Measurements from ENCODE around the gene MPP3. TPM values are rescaled to one million over a fixed set of nuclear protein-coding genes. Genes with fewer than 3 reads are reported as not detected.

Gene MPP3
- total RNA-seq, 1 experiment from 2014 or later = 19.5 TPM

GRCh38 chr17:43803758-43804157 lies 29.2 kb downstream of the MPP3 start:
- ChIA-PET CTCF (interaction anchor here (1.1 kb wide), 1 partner anchor 13 kb away, joined by 3 read pairs; no protein-coding TSS in a partner anchor), RAD21 (ENCODE audit: low non-redundant PET in 1 of 2, low total read pairs in 2 of 2, uncharacterized antibody in 2 of 2, unreplicated experiment in 2 of 2) (no interaction called here), POLR2A (no interaction called here)
- Histone ChIP-seq H3K27ac (ENCODE audit: low read depth, low read length) (no peak overlapping the region), H3K4me3 (replicated peaks in 1 of 2; ENCODE audit: low read depth in 1 of 2, low read length in 2 of 2) (no peak overlapping the region), H3K9me2 (ENCODE audit: insufficient read depth) (no peaks in the 10 kb centered on the region), H3K4me1 (ENCODE audit: control insufficient read depth in 1 of 2, insufficient read depth in 2 of 2, low read length in 2 of 2) (no peaks in the 10 kb centered on the region), H3K9me3 (ENCODE audit: control insufficient read depth in 1 of 2, insufficient read depth in 1 of 2, low read depth in 1 of 2, low read length in 2 of 2) (no peaks in the 10 kb centered on the region), H3K4me2 (ENCODE audit: low read length) (no peak overlapping the region), H2AFZ (ENCODE audit: low read depth, low read length, poor library complexity, severe bottlenecking) (no peak overlapping the region), H3K27me3 (ENCODE audit: insufficient read depth, low read length) (no peaks in the 10 kb centered on the region), H3K79me2 (ENCODE audit: insufficient read depth, low read length) (no peaks in the 10 kb centered on the region), H4K20me1 (ENCODE audit: insufficient read depth) (no peaks in the 10 kb centered on the region), H3K9ac (ENCODE audit: low read length) (no peak overlapping the region), H3K36me3 (ENCODE audit: control insufficient read depth in 1 of 2, insufficient read depth in 2 of 2, low read length in 2 of 2) (peaks cover 2 to 25% of the 10 kb centered on the region in 2 experiments; a peak in 2 of 4 replicates)
- TF ChIP-seq EZH2phosphoT487 (IDR thresholded peaks at IDR 0.05; ENCODE audit: borderline replicate concordance) = no peak
- TF ChIP-seq ATF3 (IDR thresholded peaks at IDR 0.05) = no peak
- no peak for TF ChIP-seq POLR2A (IDR thresholded peaks at IDR 0.05; ENCODE audit: borderline replicate concordance, extremely low read depth, insufficient read depth, insufficient read length)
- TF ChIP-seq SRF (IDR thresholded peaks at IDR 0.05; ENCODE audit: low read depth) = no peak
- TF ChIP-seq ZBTB33 (IDR thresholded peaks at IDR 0.05; ENCODE audit: extremely low read depth, insufficient replicate concordance, low read length) = no peak
- no peak for TF ChIP-seq POLR2AphosphoS5 (IDR thresholded peaks at IDR 0.05; ENCODE audit: low read depth, low read length)
- ATAC-seq (no peak), DNase-seq (ENCODE audit: low read depth, low spot score) (no peak)
- intact Hi-C loops (cut with micrococcal nuclease) = no loop called here
- no TSS peak for BruUV-seq (replicated peaks)

- Histone ChIP-seq H3K36me3 (ENCODE audit: control insufficient read depth in 1 of 2, insufficient read depth in 2 of 2, low read length in 2 of 2) (peaks cover 2 to 17% of the 10 kb centered on the region in 2 experiments; a peak in 2 of 4 replicates), H3K27me3 (ENCODE audit: insufficient read depth, low read length) (no peaks in the 10 kb centered on the region), H3K9me2 (ENCODE audit: insufficient read depth) (no peaks in the 10 kb centered on the region), H2AFZ (ENCODE audit: low read depth, low read length, poor library complexity, severe bottlenecking) (no peak overlapping the region), H4K20me1 (ENCODE audit: insufficient read depth) (no peaks in the 10 kb centered on the region), H3K4me2 (ENCODE audit: low read length) (no peak overlapping the region), H3K9me3 (ENCODE audit: control insufficient read depth in 1 of 2, insufficient read depth in 1 of 2, low read depth in 1 of 2, low read length in 2 of 2) (no peaks in the 10 kb centered on the region), H3K27ac (ENCODE audit: low read depth, low read length) (no peak overlapping the region), H3K79me2 (ENCODE audit: insufficient read depth, low read length) (no peaks in the 10 kb centered on the region), H3K4me1 (ENCODE audit: control insufficient read depth in 1 of 2, insufficient read depth in 2 of 2, low read length in 2 of 2) (no peaks in the 10 kb centered on the region; a peak in 1 of 4 replicates), H3K4me3 (replicated peaks in 1 of 2; ENCODE audit: low read depth in 1 of 2, low read length in 2 of 2) (no peak overlapping the region), H3K9ac (ENCODE audit: low read length) (no peak overlapping the region)
- intact Hi-C loops (cut with micrococcal nuclease) = no loop called here
- ATAC-seq (no peak), DNase-seq (ENCODE audit: low read depth, low spot score) (no peak)
- ChIA-PET RAD21 (ENCODE audit: low non-redundant PET in 1 of 2, low total read pairs in 2 of 2, uncharacterized antibody in 2 of 2, unreplicated experiment in 2 of 2) (no interaction called here), CTCF (no interaction called here), POLR2A (no interaction called here)
- BruUV-seq (replicated peaks) = no TSS peak
- TF ChIP-seq POLR2AphosphoS5 (IDR thresholded peaks at IDR 0.05; ENCODE audit: low read depth, low read length) (no peak), TCF7L2 (IDR thresholded peaks at IDR 0.05; ENCODE audit: borderline replicate concordance, extremely low read depth, insufficient read depth, insufficient read length) (no peak), ZBTB33 (IDR thresholded peaks at IDR 0.05; ENCODE audit: extremely low read depth, insufficient replicate concordance, low read length) (no peak), ZFX (IDR thresholded peaks at IDR 0.05) (no peak), REST (IDR thresholded peaks at IDR 0.05; ENCODE audit: low read depth) (no peak), POLR2A (IDR thresholded peaks at IDR 0.05; ENCODE audit: borderline replicate concordance, extremely low read depth, insufficient read depth, insufficient read length) (no peak)
Observed at GRCh38 chr17:43801844-43802243, 31.1 kb downstream of the MPP3 start.
